NCI-H82 (cell line): Measurements from ENCODE around the gene WNT5B.
A peak's percentile ranks its signal among the peaks of the same experiment; 100 is the strongest.
"Not testable (repeated sequence)": the region's sequence is repeated elsewhere in the genome, so short reads cannot be mapped to it uniquely, and the experiment has no call there.

Experiments
- DNase-seq: peaks from one replicate; lab custom pipeline; 2025; lab: John Stamatoyannopoulos, UW

Gene WNT5B

DNA sequence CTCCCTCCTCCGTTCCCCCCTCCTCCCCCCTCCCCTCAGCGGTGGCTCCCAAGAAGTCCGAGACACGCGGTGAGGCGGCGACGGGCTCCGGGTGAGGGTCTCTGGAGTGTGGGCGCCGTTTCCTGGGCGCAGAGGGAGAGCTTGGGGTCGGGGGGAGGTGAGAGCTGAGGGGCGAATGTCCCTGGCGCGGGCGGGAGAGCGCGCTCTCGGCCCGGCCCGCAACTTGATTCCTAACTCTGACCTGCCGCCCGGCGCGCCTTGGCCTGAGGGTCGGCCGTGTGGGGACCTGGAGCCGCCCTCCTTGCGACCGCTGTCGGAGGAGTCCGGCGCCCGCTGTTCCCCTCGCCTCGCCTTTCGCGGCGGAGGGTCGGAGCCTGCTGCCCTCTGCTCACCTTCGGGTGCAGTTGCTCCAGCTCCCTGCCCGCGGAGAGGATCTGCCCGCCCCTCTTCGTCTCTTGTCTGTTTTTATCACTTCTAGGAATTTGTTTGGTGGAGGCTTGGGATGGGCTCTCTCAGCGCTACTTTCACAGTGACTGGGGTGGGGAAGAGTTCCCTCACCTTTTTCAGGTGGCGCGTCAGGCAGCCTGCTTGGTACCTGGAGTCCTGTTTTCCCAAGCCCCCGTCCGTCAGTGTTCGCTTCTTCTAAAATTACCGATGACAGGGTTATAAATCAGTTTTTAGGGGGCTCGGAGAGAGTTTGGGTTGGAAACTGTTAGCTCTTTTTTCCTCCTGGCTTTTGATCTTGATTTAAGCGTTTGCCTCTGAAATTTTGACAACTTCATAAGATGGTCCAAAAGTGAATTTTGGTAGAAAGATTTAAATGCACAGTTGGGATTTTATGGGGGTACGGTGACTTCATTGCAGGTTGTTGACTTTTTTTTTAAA is 62.3 kb downstream of the WNT5B start:
- DNase-seq = peak; percentile 72

DNA sequence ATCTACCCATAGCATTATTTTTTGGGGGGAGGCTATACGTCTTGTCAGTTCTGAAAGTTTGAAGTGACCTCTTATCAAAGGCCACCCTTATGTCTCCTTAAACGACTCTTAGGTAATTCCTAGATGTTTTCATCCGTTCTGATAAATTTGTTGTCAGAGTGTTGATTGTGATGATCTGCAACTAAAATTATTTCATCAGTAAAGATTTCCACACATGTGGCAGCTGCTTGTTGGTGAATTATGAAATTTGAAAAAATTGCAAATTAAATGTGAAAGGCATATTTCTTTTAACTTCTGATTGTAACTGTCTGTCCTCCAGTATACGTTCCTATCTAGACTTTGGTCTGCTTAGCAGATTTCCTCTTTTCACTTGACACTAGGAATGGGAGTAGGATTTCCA is 63.2 kb downstream of the WNT5B start:
- DNase-seq = no peak

DNA sequence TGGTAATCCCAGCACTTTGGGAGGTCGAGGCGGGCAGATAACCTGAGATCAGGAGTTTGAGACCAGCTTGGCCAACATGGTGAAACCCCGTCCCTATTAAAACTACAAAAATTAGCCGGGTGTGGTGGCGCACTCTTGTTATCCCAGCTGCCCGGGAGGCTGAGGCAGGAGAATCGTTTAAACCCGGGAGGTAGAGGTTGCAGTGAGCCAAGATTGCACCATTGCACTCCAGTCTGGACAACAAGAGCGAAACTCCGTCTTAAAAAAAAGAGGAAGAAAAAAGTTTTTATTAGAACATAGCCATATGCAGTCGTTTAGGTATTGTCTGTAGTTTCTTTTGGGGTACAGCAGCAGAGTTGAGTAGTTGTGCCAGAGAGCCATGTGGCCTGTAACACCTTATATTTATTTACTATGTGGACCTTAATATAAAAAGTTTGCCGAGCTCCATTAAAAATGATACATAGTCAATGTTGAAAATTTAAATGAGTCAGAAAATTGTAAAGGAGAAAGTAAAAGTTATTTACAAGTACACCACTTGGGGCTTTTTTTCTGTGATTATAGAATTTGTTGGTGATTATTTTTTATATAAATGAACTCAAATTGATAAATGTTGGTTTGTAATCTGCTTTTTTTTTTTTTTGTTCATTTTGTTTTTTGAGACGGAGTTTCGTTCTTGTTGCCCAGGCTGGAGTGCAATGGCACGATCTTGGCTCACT is 64.0 kb downstream of the WNT5B start:
- DNase-seq = no peak

DNA sequence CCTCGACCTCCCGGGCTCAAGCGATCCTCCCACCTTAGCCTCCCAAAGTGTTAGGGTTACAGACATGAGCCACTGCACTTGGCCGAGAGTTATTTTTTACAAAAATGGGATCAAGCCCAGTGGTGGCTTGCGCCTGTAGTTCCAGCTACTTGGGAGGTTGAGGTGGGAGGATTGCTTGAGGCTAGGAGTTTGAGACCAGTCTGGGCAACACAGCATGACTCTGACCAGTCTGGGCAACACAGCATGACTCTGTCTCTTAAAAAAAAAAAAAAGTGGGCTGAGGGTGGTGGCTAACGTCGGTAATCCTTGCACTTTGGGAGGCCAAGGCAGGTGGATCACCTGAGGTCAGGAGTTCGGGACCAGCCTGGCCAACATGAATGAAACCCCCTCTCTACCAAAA is 66.1 kb downstream of the WNT5B start:
- not testable (repeated sequence) for DNase-seq

DNA sequence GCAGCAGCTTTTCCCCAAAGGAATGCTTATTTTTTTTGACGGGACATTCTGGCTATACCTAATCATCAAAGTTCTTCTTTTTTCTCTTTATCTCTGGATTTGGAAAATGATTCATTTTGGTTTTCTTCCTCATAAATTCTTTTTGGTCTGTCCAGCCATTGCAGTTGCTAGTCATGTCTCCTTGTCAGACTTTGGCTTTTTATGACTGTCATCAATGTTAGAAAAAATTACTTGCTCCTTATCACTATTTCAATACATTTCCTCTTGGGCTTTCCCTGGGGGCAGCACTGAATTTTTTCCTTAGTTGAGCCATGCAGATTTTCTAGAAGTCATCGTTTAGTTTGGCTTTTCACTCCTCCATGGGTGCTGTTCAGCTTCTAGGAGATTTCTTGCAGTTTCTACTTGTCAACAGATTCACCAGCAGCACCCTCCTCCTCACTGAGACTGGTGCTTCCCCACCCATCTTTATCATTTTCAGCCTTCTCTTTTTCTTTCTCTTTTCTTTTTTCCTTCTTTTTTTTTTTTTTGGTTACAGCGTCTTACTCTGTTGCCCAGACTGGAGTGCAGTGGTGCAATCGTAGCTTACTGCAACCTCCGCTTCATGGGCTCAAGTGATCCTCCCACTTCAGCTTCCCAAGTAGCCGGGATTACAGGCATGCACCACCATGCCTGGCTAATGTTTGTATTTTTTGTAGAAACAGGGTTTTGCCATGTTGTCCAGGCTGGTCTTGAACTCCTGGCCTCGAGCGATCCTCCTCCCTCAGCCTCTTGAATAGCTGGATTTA is 67.0 kb downstream of the WNT5B start:
- no peak for DNase-seq

DNA sequence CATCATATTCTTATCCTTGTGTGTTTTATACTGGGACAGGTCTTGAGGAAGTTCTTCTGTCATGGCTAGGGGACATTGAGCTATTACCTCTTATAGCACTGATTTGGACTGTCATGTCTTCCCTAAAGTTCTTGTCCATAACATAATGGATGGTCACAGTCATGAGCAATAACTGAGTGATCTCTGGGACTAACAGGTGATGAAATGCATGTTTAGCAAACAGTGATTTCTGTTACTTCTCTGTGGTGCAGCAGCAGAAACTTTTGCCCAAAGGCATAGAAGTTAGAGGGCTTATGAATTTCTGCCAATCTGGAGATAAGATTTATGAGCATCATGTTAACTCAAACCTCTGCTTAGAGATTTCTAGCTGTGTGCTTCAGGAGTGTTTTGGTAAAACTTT is 67.8 kb downstream of the WNT5B start:
- no peak for DNase-seq
